ENCODE data around the gene CEP76. TPM values are rescaled to one million over a fixed set of nuclear protein-coding genes. Genes with fewer than 3 reads are reported as not detected.

CEP76 gene
- total RNA-seq, 2 donors from 2014 or later, result 5.2 to 8.3 TPM

DNA sequence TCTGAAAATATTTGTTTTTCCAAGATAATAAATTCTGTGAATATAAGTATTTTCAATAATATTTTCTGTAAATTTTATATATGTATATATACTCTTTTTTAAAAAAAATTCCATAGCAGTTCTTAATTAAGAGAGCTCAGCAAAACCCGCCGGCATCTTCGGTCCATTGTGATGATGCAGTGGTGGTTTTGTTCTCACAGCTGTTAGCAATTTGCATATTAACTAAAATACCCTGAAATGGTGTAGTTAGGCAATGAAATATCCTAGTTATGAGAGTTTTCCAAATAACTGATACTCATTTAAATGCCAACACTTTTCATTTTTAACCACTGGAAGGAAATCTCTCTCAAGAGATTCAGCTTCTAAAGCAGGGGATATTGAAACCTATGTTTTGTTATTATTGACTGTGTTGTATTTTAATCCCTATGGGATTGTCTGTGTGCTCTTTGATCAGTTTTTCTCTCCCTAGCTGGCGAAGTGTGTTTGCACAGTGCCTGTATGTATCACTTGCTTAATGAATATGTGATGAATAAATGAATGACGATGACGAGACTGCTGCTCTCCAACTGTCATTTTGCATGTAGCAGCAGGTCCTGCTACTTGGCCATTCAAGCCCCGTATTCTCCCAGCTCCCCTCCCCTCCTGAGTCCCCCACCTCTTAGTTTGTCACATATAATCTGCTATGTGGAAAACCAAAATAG, 42.7 kb upstream of the CEP76 start:
- Histone ChIP-seq H3K9me3 (no peaks in the 10 kb centered on the region), H3K27me3 (replicated peaks; ENCODE audit: insufficient read depth) (no peaks in the 10 kb centered on the region), H3K27ac (no peak overlapping the region), H3K4me1 (ENCODE audit: control insufficient read depth in 1 of 2, low read depth in 2 of 2) (peaks cover 0 to 14% of the 10 kb centered on the region in 2 donors), H3K4me3 (no peak overlapping the region), H3K36me3 (no peaks in the 10 kb centered on the region)
- TF ChIP-seq, protein P1, sequence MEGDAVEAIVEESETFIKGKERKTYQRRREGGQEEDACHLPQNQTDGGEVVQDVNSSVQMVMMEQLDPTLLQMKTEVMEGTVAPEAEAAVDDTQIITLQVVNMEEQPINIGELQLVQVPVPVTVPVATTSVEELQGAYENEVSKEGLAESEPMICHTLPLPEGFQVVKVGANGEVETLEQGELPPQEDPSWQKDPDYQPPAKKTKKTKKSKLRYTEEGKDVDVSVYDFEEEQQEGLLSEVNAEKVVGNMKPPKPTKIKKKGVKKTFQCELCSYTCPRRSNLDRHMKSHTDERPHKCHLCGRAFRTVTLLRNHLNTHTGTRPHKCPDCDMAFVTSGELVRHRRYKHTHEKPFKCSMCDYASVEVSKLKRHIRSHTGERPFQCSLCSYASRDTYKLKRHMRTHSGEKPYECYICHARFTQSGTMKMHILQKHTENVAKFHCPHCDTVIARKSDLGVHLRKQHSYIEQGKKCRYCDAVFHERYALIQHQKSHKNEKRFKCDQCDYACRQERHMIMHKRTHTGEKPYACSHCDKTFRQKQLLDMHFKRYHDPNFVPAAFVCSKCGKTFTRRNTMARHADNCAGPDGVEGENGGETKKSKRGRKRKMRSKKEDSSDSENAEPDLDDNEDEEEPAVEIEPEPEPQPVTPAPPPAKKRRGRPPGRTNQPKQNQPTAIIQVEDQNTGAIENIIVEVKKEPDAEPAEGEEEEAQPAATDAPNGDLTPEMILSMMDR (IDR thresholded peaks at IDR 0.05), result no peak
- DNase-seq (ENCODE audit: low spot score), result no peak
- ATAC-seq (ENCODE audit: insufficient number of reproducible peaks, low FRiP score, low read depth), result no peak

DNA sequence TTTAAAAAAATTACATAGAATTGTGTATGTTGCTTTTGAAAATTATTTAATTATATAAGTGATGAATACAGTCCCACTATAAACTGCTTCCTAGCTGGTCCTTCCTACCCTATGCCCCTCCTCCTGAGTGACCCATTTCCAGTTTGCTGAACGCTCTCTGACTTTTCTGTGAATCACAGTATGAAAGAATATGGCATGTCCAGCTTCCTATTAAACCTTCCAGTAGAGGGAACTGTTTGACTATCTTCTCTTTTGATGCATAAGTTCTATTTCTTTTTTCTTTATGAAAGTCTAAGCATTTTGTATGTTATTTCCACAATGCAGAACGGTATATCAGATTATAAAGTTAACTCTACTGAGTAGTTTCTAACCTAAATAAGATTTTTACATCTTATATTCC, 41.6 kb upstream of the CEP76 start:
- Histone ChIP-seq H3K27me3 (replicated peaks; ENCODE audit: insufficient read depth) (no peaks in the 10 kb centered on the region), H3K36me3 (no peaks in the 10 kb centered on the region), H3K27ac (no peak overlapping the region), H3K4me1 (ENCODE audit: control insufficient read depth in 1 of 2, low read depth in 2 of 2) (peaks cover 0 to 5% of the 10 kb centered on the region in 2 donors), H3K9me3 (no peaks in the 10 kb centered on the region), H3K4me3 (no peak overlapping the region)
- TF ChIP-seq, protein P1 (IDR thresholded peaks at IDR 0.05), result peak; percentile 52
- ATAC-seq (ENCODE audit: insufficient number of reproducible peaks, low FRiP score, low read depth), result no peak
- DNase-seq (ENCODE audit: low spot score), result no peak

DNA sequence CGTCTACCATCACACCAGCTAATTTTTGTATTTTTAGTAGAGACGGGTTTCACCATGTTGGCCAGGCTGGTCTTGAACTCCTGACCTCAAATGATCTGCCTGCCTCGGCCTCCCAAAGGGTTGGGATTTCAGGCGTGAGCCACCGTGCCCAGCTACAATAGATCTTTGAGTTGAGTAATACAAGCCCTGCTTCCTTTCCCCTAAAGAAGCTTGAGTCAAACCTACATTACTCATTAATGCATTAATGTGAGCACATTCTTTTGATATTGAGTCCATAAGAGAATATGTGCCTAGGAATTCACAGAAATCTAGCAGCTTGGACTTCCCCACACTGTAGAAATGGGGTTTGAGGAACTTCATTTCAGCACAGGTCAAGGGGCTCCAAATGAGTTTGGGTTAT, 39.9 kb upstream of the CEP76 start:
- H3K9me3 ChIP-seq, result no peaks in the 10 kb centered on the region
- ATAC-seq (ENCODE audit: insufficient number of reproducible peaks, low FRiP score, low read depth) (no peak), DNase-seq (ENCODE audit: low spot score) (no peak)
- no peak overlapping the region for H3K4me3 ChIP-seq
- TF ChIP-seq, protein P1 (IDR thresholded peaks at IDR 0.05), result no peak
- no peaks in the 10 kb centered on the region for H3K27me3 ChIP-seq (replicated peaks; ENCODE audit: insufficient read depth)
- no peak overlapping the region for H3K27ac ChIP-seq
- H3K36me3 ChIP-seq, result no peaks in the 10 kb centered on the region
- no peaks in the 10 kb centered on the region for H3K4me1 ChIP-seq (ENCODE audit: control insufficient read depth in 1 of 2, low read depth in 2 of 2)

DNA sequence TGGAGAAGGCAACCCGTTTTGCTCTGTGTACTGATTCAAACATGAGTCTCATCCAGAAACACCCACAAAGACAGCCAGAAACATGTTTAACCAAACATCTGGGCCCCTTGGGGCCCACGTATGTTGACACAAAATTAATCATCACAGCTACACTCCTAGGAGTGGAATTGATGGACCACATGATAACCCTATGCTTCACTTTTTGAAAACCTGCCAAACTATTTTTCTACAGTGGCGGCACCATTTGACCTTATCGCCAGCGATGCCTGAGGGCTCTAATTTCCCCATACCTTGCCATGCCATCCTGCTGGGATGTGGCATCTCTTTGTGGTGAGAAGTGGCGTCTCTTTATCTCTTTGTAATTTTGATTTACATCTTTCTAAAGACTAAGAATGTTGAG, 38.8 kb upstream of the CEP76 start:
- DNase-seq (ENCODE audit: low spot score), result no peak
- H3K36me3 ChIP-seq, result no peaks in the 10 kb centered on the region
- no peaks in the 10 kb centered on the region for H3K27me3 ChIP-seq (replicated peaks; ENCODE audit: insufficient read depth)
- H3K4me3 ChIP-seq, result no peak overlapping the region
- ATAC-seq (ENCODE audit: insufficient number of reproducible peaks, low FRiP score, low read depth), result no peak
- H3K4me1 ChIP-seq (ENCODE audit: control insufficient read depth in 1 of 2, low read depth in 2 of 2), result no peaks in the 10 kb centered on the region
- TF ChIP-seq, protein P1 (IDR thresholded peaks at IDR 0.05), result no peak
- no peak overlapping the region for H3K27ac ChIP-seq
- no peaks in the 10 kb centered on the region for H3K9me3 ChIP-seq

DNA sequence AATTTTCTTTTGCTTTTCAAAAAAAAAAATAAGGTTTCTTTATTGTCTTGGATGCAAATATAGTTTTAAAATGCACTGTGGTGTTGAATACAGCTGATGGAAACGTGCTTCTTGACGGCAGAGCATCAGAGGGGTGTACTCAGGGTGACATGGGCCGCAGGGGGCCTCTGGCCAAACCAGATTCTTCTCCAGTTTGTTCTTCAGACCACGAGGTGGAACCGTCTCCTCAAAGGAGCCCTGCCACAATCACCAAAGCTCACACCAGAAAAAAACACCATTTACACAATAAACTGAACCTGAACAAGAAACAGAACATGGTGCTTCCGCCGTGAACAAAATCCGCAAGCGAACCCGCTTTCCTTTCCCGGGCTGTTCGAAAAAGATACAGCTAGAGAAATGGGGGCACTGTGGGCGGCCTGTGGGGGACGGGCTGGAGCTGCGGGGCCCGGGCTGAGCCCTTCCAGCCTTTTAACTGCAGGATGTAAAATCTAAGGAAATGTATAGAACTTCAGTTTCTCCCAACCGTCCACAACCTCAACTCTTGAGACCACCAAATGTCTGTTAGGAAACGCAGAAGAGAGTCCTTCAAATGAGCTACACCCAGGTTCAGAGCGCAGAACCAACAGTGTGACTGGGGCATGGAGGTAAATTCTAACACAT, 34.9 kb upstream of the CEP76 start:
- no peaks in the 10 kb centered on the region for H3K4me1 ChIP-seq (ENCODE audit: control insufficient read depth in 1 of 2, low read depth in 2 of 2)
- no peaks in the 10 kb centered on the region for H3K36me3 ChIP-seq
- no peak for DNase-seq (ENCODE audit: low spot score)
- no peaks in the 10 kb centered on the region for H3K27me3 ChIP-seq (replicated peaks; ENCODE audit: insufficient read depth)
- no peak overlapping the region for H3K4me3 ChIP-seq
- no peak overlapping the region for H3K27ac ChIP-seq
- no peaks in the 10 kb centered on the region for H3K9me3 ChIP-seq
- TF ChIP-seq, protein P1 (IDR thresholded peaks at IDR 0.05), result no peak
- no peak for ATAC-seq (ENCODE audit: insufficient number of reproducible peaks, low FRiP score, low read depth)
